A549 (cell line): ENCODE measurements around the gene GDI2.

Experiments
- CBX8 ChIP-seq: fragments of 200-600 bp; sonication (generic); IDR thresholded peaks from 2 replicates; pipeline ENCODE4 v1.6.1; 2016
- CTCF ChIP-seq: fragments of >200 bp; sonication (Bioruptor Twin); formaldehyde crosslinking; IDR thresholded peaks from 3 replicates; pipeline ENCODE4 v1.5.1; 2016
- HDAC2 ChIP-seq: fragments of 200-600 bp; sonication (generic); IDR thresholded peaks from 2 replicates; pipeline ENCODE4 v1.6.1; 2016
- JUN ChIP-seq, 2 experiments: fragments of >200 bp; sonication (Bioruptor Twin); formaldehyde crosslinking; IDR thresholded peaks; 2 replicates in 1 of 2; 3 replicates in 1 of 2; pipeline ENCODE4 v1.6.1; 2016 to 2017
- MYC ChIP-seq: IDR thresholded peaks from 2 replicates; pipeline ENCODE4 v1.6.1; 2012; ENCODE audit warnings: mild to moderate bottlenecking, inconsistent platforms, low read length, improper control_type of control experiment, borderline replicate concordance
- SMC3 ChIP-seq: fragments of >200 bp; sonication (Bioruptor Twin); formaldehyde crosslinking; IDR thresholded peaks from 3 replicates; pipeline ENCODE4 v1.6.1; 2018; ENCODE audit warnings: inconsistent platforms

DNA sequence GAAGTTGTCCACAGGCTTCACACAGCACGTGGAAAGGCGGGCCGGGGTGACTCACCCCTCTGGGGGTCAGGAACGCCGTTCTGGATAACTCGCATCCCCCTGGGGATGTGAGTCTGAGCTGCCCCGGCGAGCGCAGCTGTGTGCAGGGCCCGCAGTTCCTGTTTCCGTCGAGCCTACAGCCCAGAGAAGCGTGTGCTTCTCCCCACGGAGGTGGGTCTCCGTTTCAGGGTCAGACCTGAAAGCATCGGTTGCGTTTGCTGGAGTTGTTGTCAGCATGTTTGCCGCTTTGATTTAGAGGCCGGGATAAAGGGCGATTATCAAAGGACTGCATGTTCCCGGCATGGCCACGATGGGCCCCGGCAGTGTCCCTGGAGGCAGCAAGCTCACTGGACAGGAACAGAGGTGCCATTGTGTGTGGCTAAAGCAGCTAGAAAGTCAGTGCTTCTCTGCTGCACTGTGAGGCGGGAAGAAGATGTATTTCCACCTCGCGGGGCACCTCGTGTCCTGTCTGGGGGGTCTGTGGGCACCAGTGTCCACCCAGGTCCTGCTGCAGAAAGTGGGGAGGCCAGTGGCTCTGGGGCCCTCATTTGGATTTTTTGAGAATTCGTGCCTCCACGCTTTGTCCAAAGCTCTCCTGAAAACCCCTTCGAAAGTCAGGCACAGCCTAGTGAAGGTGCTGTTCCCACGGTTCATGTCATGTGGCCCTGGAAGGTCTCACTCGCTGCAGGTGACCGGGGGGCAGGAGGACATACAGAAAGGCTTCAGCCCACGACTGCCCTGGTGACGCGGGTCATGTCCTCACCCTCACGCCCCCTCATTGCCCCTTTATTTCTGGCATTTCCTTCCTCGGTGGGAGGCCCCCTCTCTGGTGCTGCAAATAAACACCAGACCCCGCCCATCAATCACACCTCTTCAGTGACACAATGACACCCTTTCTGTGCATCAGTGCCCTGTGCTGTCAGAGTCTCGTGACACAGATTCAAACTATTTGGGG, 27.4 kb upstream of the GDI2 start:
- TF ChIP-seq SMC3: no peak
- TF ChIP-seq HDAC2: no peak
- TF ChIP-seq CBX8: no peak
- no peak for TF ChIP-seq JUN (IDR thresholded peaks at IDR 0.05)
- no peak for TF ChIP-seq MYC
- no peak for TF ChIP-seq CTCF
